CD14-positive monocyte (primary cell): ENCODE measurements around the gene LTB4R2. TPM values are rescaled to one million over a fixed set of nuclear protein-coding genes. Genes with fewer than 3 reads are reported as not detected.

ENCODE experiments used
- DNase-seq, 3 donors: peaks; one replicate each; pipeline ENCODE4 v3.0.0-alpha.2; 2011 to 2022
- H2AFZ ChIP-seq: 2 replicates; pipeline ENCODE4 v1.6.0; 2012; ENCODE audit warnings: mild to moderate bottlenecking, low read depth, low read length, inconsistent platforms; ENCODE audit not compliant: insufficient read depth, poor library complexity, severe bottlenecking
- H3K27ac ChIP-seq, 2 donors: 1 replicate in 1 of 2; 2 replicates in 1 of 2; pipeline ENCODE4 v1.5.1; 2012 to 2013; ENCODE audit warnings: low read length in 2 of 2, control low read depth in 1 of 2, inconsistent platforms in 1 of 2, low read depth in 1 of 2, mild to moderate bottlenecking in 1 of 2
- H3K27me3 ChIP-seq, 2 donors: one replicate each; pipeline versions ENCODE4 v1.6.0 to v1.6.1; 2011 to 2013; ENCODE audit warnings: low read length in 2 of 2; ENCODE audit not compliant: control insufficient read depth in 2 of 2, insufficient read depth in 2 of 2
- H3K36me3 ChIP-seq, 2 donors: replicated peaks in 1 of 2; 1 replicate in 1 of 2; 2 replicates in 1 of 2; pipeline versions ENCODE4 v1.5.1 to v1.6.1; 2012 to 2013; ENCODE audit warnings: low read length in 2 of 2, control low read depth in 1 of 2, inconsistent platforms in 1 of 2, mild to moderate bottlenecking in 1 of 2; ENCODE audit not compliant: insufficient read depth in 2 of 2, control insufficient read depth in 1 of 2
- H3K4me1 ChIP-seq, 2 donors: 1 replicate in 1 of 2; 2 replicates in 1 of 2; pipeline versions ENCODE4 v1.5.1 to v1.6.1; 2012 to 2013; ENCODE audit warnings: low read length in 2 of 2, control low read depth in 1 of 2, inconsistent platforms in 1 of 2, mild to moderate bottlenecking in 1 of 2, moderate library complexity in 1 of 2; ENCODE audit not compliant: insufficient read depth in 2 of 2, control insufficient read depth in 1 of 2
- H3K4me2 ChIP-seq: replicated peaks from 2 replicates; pipeline ENCODE3; 2012; ENCODE audit warnings: low read length, moderate library complexity, mild to moderate bottlenecking; ENCODE audit not compliant: poor library complexity, severe bottlenecking; ENCODE audit errors: extremely low read depth
- H3K4me3 ChIP-seq, 3 experiments: fragments of 200-600 bp in 1 of 3; sonication (generic) in 1 of 3; replicated peaks in 1 of 3; 1 replicate in 2 of 3; 2 replicates in 1 of 3; pipeline ENCODE4 v1.5.1; 2011 to 2013; ENCODE audit warnings: low read length in 3 of 3, mild to moderate bottlenecking in 3 of 3, control low read depth in 2 of 3, low read depth in 2 of 3, inconsistent platforms in 1 of 3, moderate library complexity in 1 of 3
- H3K79me2 ChIP-seq: 2 replicates; pipeline ENCODE4 v1.6.0; 2012; ENCODE audit warnings: mild to moderate bottlenecking, control low read depth, inconsistent platforms, low read length, moderate library complexity; ENCODE audit not compliant: insufficient read depth
- H3K9ac ChIP-seq: 2 replicates; pipeline ENCODE4 v1.6.0; 2017; ENCODE audit warnings: low read length, mild to moderate bottlenecking; ENCODE audit not compliant: insufficient read depth, poor library complexity, severe bottlenecking
- H3K9me3 ChIP-seq, 2 donors: replicated peaks in 1 of 2; 1 replicate in 1 of 2; 2 replicates in 1 of 2; pipeline versions ENCODE4 v1.5.1 to v1.6.1; 2012 to 2013; ENCODE audit warnings: low read length in 2 of 2, control low read depth in 1 of 2; ENCODE audit not compliant: control insufficient read depth in 1 of 2, insufficient read depth in 1 of 2
- H4K20me1 ChIP-seq: 2 replicates; pipeline ENCODE4 v1.6.0; 2012; ENCODE audit warnings: mild to moderate bottlenecking, low read length, control low read depth, moderate library complexity; ENCODE audit not compliant: insufficient read depth
- H3K27ac Mint-ChIP-seq, 7 donors: one replicate each; pipeline ENCODE4 v1.8.0; 2020; ENCODE audit warnings: mild to moderate bottlenecking in 7 of 7, mixed read lengths in 7 of 7, moderate library complexity in 6 of 7, inconsistent platforms in 2 of 7
- H3K27me3 Mint-ChIP-seq, 3 donors: one replicate each; pipeline ENCODE4 v1.8.0; 2021 to 2022; ENCODE audit warnings: low read depth in 3 of 3, mild to moderate bottlenecking in 3 of 3, mixed read lengths in 3 of 3, moderate library complexity in 3 of 3, inconsistent platforms in 1 of 3
- H3K36me3 Mint-ChIP-seq, 2 donors: one replicate each; pipeline ENCODE4 v1.8.0; 2020; ENCODE audit warnings: mixed read lengths in 2 of 2, inconsistent platforms in 1 of 2, mild to moderate bottlenecking in 1 of 2
- H3K4me1 Mint-ChIP-seq: one replicate; pipeline ENCODE4 v1.8.0; 2020; ENCODE audit warnings: mild to moderate bottlenecking, mixed read lengths
- H3K4me3 Mint-ChIP-seq, 2 donors: one replicate each; pipeline ENCODE4 v1.8.0; 2020; ENCODE audit warnings: mild to moderate bottlenecking in 2 of 2, mixed read lengths in 2 of 2, moderate library complexity in 1 of 2
- H3K9me3 Mint-ChIP-seq, 7 donors: one replicate each; pipeline ENCODE4 v1.8.0; 2020 to 2022; ENCODE audit warnings: mixed read lengths in 7 of 7, mild to moderate bottlenecking in 6 of 7, moderate library complexity in 6 of 7, inconsistent platforms in 2 of 7
- WGBS: methylation state at CpG from one replicate; pipeline ENCODE4 v1.1.5; 2013; ENCODE audit warnings: missing lambda C conversion rate; ENCODE audit not compliant: insufficient coverage; 5-methylcytosine and 5-hydroxymethylcytosine counted together
- intact Hi-C, 2 donors: fragments of 100-400 bp; cut with micrococcal nuclease; formaldehyde crosslinking; loops; one replicate each; pipeline versions ENCODE4 v1.15.0 to v1.15.1; 2023
- polyA plus RNA-seq, 3 donors: library from polyadenylated mRNA; depleted of rRNA in 1 of 3; unstranded in 2 of 3; stranded (reverse) in 1 of 3; fragments of 300-500 nt in 2 of 3; fragments of >200 nt in 1 of 3; fragmentation: Illumina TruSeq in 2 of 3; gene quantifications; 1 replicate in 2 of 3; 2 replicates in 1 of 3; pipeline ENCODE4 v1.2.3, GENCODE V29; 2012 to 2021
- TF ChIP-seq, protein P1 (sequence below): fragments of 200-600 bp; IDR thresholded peaks from one replicate; pipeline ENCODE4 v1.8.0; 2022; ENCODE audit warnings: antibody characterized with exemption, mild to moderate bottlenecking

The LTB4R2 gene
- polyA plus RNA-seq, 3 donors = 2.7 to 25.1 (median 2.9) TPM

- TF ChIP-seq, protein P1, sequence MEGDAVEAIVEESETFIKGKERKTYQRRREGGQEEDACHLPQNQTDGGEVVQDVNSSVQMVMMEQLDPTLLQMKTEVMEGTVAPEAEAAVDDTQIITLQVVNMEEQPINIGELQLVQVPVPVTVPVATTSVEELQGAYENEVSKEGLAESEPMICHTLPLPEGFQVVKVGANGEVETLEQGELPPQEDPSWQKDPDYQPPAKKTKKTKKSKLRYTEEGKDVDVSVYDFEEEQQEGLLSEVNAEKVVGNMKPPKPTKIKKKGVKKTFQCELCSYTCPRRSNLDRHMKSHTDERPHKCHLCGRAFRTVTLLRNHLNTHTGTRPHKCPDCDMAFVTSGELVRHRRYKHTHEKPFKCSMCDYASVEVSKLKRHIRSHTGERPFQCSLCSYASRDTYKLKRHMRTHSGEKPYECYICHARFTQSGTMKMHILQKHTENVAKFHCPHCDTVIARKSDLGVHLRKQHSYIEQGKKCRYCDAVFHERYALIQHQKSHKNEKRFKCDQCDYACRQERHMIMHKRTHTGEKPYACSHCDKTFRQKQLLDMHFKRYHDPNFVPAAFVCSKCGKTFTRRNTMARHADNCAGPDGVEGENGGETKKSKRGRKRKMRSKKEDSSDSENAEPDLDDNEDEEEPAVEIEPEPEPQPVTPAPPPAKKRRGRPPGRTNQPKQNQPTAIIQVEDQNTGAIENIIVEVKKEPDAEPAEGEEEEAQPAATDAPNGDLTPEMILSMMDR = no peak
- peaks cover 61 to 74% of the 10 kb centered on the region in 2 donors for H3K36me3 ChIP-seq
- H2AFZ ChIP-seq = no peak overlapping the region
- no peaks in the 10 kb centered on the region for H3K9me3 ChIP-seq
- Mint-ChIP-seq H3K27me3 (peaks cover 0 to 2% (median 2%) of the 10 kb centered on the region in 3 donors), H3K27ac (peak overlapping the region in 4 of 7 donors; percentile 13 to 59 (median 38)), H3K36me3 (peaks cover 54 to 71% of the 10 kb centered on the region in 2 donors), H3K4me3 (no peak overlapping the region), H3K9me3 (peaks cover 0 to 2% (median 0%) of the 10 kb centered on the region in 7 donors), H3K4me1 (peaks cover 22% of the 10 kb centered on the region)
- H3K79me2 ChIP-seq = peaks cover 29% of the 10 kb centered on the region
- no peak overlapping the region for H3K4me2 ChIP-seq
- no peaks in the 10 kb centered on the region for H4K20me1 ChIP-seq
- no peak overlapping the region for H3K9ac ChIP-seq
- DNase-seq = no peak
- peaks cover 16 to 20% of the 10 kb centered on the region in 2 donors for H3K4me1 ChIP-seq
- no peak overlapping the region for H3K4me3 ChIP-seq
- WGBS = over 99% methylated on average over 9 of the region's 9 CpGs
- intact Hi-C loops = no loop called here
- no peaks in the 10 kb centered on the region for H3K27me3 ChIP-seq
- no peak overlapping the region for H3K27ac ChIP-seq
Observed at GRCh38 chr14:24267516-24267915, 42.4 kb upstream of the LTB4R2 start.

DNA sequence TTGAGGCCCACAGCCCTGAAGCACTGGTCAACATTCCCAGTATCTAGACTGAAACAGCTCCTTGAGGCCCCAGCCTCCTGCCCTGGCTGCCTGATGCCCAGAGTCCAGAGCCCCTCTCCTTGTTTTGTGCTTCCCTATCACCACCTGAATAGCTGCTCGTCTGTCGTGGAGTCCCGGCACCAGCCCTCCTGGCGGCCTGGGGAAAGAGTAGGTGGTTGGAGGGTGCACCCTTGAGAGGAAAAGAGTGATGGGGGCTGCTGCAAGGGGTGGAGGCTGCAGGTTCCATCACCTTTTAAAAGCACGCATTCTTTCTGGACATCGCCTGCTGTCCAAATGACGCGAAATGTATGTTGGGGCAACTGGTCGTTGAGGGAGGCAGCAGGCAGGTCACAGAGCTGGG, 41.7 kb upstream of the LTB4R2 start:
- no peak for DNase-seq
- TF ChIP-seq, protein P1 = no peak
- intact Hi-C loops = no loop called here
- Mint-ChIP-seq H3K27me3 (peaks cover 0 to 2% (median 2%) of the 10 kb centered on the region in 3 donors), H3K9me3 (peaks cover 0 to 2% (median 0%) of the 10 kb centered on the region in 7 donors), H3K4me3 (no peak overlapping the region), H3K27ac (no peak overlapping the region), H3K4me1 (peaks cover 29% of the 10 kb centered on the region), H3K36me3 (peaks cover 54 to 68% of the 10 kb centered on the region in 2 donors)
- H4K20me1 ChIP-seq = no peaks in the 10 kb centered on the region
- no peaks in the 10 kb centered on the region for H3K27me3 ChIP-seq
- 100% methylated on average over 1 of the region's 9 CpGs for WGBS
- H3K9me3 ChIP-seq = no peaks in the 10 kb centered on the region
- no peak overlapping the region for H3K9ac ChIP-seq
- H3K4me3 ChIP-seq = no peak overlapping the region
- peaks cover 23 to 27% of the 10 kb centered on the region in 2 donors for H3K4me1 ChIP-seq
- no peak overlapping the region for H2AFZ ChIP-seq
- H3K79me2 ChIP-seq = peaks cover 34% of the 10 kb centered on the region
- H3K36me3 ChIP-seq = peaks cover 61 to 68% of the 10 kb centered on the region in 2 donors
- no peak overlapping the region for H3K27ac ChIP-seq
- no peak overlapping the region for H3K4me2 ChIP-seq
